Heart left ventricle (tissue), 13 donors: ENCODE measurements around the gene UFC1.

Experiments
- POLR2A ChIP-seq, 2 donors: fragments of 450-650 bp; IDR thresholded peaks; one replicate each; pipeline ENCODE4 v1.6.1; 2017; ENCODE audit warnings: antibody characterized with exemption in 2 of 2, mild to moderate bottlenecking in 2 of 2, moderate library complexity in 2 of 2
- TF ChIP-seq, protein P1 (sequence below), 12 donors: fragments of 200-600 bp; sonication (generic) in 4 of 12; IDR thresholded peaks; one replicate each; pipeline versions ENCODE4 v1.5.0 to v1.8.0; 2018 to 2022; ENCODE audit warnings: antibody characterized with exemption in 12 of 12, mild to moderate bottlenecking in 5 of 12
- donor health status: ischemic (EF 13 %, LVEDD 7.1; RV severe dilation, severe dysfunction).
- donor health status: DM: no; HTN: yes; CAD: no.
- donor health status: DM: no; HTN: no; CAD: no.
- donor health status: ischemic (EF 25% LVEDD 6.9; RV normal size, moderate dysfunction).
- donor health status: ischemic (EF 25% LVEDD 5.7; RV mildly dilated, moderate dysfunction).
- donor health status: ischemic (EF 35%, LVEDD 5.7; RV mildly dilated, moderate dysfunction).
- donor health status: nonischemic (EF 11% LVEDD 7.7; RV severe dilation, severe dysfunction).
- donor health status: DM: yes; HTN: yes; CAD: no.
- donor health status: PGD.
- donor health status: ischemic (EF 29% LVEDD 5.4; RV normal size, mild dysfunction).
- donor health status: nonischemic (EF 23%, LVEDD 6.1; RV moderate dilation, normal function).

DNA sequence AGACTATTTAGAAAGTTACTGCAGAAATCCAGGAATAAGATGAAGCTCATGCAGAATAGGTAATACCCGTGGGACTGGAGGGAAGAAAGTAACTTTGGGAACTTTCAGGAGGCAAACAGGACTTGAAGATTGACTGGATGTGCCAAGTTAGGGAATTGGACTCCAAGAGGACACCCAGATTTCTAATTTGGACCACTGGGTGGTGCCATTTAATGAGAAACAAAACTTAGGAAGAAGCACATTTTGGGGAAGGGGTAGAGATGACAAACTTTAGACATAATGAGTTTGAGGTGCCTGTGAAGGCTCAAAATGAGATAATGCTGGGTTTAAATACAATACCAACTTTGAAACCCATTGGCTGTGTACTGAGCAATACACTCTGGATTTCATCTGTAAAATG lies 26.9 kb downstream of the UFC1 start:
- TF ChIP-seq, protein P1, sequence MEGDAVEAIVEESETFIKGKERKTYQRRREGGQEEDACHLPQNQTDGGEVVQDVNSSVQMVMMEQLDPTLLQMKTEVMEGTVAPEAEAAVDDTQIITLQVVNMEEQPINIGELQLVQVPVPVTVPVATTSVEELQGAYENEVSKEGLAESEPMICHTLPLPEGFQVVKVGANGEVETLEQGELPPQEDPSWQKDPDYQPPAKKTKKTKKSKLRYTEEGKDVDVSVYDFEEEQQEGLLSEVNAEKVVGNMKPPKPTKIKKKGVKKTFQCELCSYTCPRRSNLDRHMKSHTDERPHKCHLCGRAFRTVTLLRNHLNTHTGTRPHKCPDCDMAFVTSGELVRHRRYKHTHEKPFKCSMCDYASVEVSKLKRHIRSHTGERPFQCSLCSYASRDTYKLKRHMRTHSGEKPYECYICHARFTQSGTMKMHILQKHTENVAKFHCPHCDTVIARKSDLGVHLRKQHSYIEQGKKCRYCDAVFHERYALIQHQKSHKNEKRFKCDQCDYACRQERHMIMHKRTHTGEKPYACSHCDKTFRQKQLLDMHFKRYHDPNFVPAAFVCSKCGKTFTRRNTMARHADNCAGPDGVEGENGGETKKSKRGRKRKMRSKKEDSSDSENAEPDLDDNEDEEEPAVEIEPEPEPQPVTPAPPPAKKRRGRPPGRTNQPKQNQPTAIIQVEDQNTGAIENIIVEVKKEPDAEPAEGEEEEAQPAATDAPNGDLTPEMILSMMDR (IDR thresholded peaks at IDR 0.05) = peak in 7 of 12 donors; percentile 7 to 36 (median 30)
- no peak for TF ChIP-seq POLR2A (IDR thresholded peaks at IDR 0.05)
